Chondrocyte (in vitro differentiated cells): Measurements from ENCODE around the gene ADAMTS13. TPM values are rescaled to one million over a fixed set of nuclear protein-coding genes. Genes with fewer than 3 reads are reported as not detected.
A peak's percentile ranks its signal among the peaks of the same experiment; 100 is the strongest.

Experiments
- DNase-seq: peaks from one replicate; pipeline ENCODE4 v3.0.0; 2021; ENCODE audit warnings: mixed read lengths, low spot score
- H3K27ac Mint-ChIP-seq: one replicate; pipeline ENCODE4 v1.8.0; 2021; ENCODE audit warnings: mild to moderate bottlenecking, moderate library complexity, mixed read lengths; ENCODE audit not compliant: unreplicated experiment
- H3K27me3 Mint-ChIP-seq: 2 replicates; pipeline ENCODE4 v1.8.0; 2021; ENCODE audit warnings: low read depth, mixed read lengths
- H3K36me3 Mint-ChIP-seq: 2 replicates; pipeline ENCODE4 v1.8.0; 2021; ENCODE audit warnings: low read depth, mixed read lengths
- H3K4me1 Mint-ChIP-seq: 2 replicates; pipeline ENCODE4 v1.8.0; 2021; ENCODE audit warnings: low read depth, mild to moderate bottlenecking, mixed read lengths
- H3K4me3 Mint-ChIP-seq: one replicate; pipeline ENCODE4 v1.8.0; 2021; ENCODE audit warnings: mild to moderate bottlenecking, moderate library complexity, mixed read lengths; ENCODE audit not compliant: unreplicated experiment
- H3K9me3 Mint-ChIP-seq: 2 replicates; pipeline ENCODE4 v1.8.0; 2021; ENCODE audit warnings: low read depth, mixed read lengths
- CTCF ChIP-seq: fragments of 200-600 bp; sonication (generic); IDR thresholded peaks from 2 replicates; pipeline ENCODE4 v1.5.0; 2021; ENCODE audit warnings: antibody characterized with exemption, mild to moderate bottlenecking, moderate library complexity
- total RNA-seq: library from RNA; stranded (reverse); gene quantifications from 3 replicates; pipeline ENCODE4 v1.2.1, GENCODE V29; 2021

Gene ADAMTS13
- total RNA-seq, 1 donor from 2014 or later = 5.7 TPM

DNA sequence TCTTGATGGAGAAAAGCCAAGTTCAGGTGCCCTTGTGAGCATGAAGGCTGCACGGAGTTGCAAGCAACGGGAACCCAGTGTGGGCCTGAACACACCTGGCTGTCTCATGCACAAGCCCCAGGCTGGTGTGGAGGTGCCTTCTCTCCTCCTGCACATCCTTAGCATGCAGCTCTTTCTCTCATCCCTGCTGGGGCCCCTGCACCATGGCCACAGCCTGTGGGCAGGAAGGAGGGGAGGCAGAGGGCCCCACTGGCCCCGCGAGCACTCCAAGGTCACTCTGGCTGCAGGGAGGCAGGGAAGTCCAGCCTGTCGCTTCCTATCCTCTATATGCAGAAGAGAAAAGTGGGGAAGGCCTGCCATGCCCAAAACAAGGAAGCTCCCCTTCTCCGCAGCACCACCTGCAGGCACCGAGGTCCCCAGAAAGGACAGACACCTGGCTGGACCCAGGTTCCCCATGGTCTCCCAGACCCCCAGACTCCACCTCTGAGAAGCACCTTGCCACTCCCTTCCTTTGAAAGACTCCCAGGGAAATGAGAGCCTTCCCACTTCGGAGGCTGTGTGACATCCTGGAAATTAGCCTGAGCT lies 27.4 kb upstream of the ADAMTS13 start:
- H3K9me3 Mint-ChIP-seq = no peaks in the 10 kb centered on the region
- no peak overlapping the region for H3K4me3 Mint-ChIP-seq
- H3K36me3 Mint-ChIP-seq = no peaks in the 10 kb centered on the region
- H3K27ac Mint-ChIP-seq = no peak overlapping the region
- no peak for TF ChIP-seq CTCF
- no peaks in the 10 kb centered on the region for H3K4me1 Mint-ChIP-seq
- H3K27me3 Mint-ChIP-seq = peaks cover 17% of the 10 kb centered on the region
- DNase-seq = no peak

DNA sequence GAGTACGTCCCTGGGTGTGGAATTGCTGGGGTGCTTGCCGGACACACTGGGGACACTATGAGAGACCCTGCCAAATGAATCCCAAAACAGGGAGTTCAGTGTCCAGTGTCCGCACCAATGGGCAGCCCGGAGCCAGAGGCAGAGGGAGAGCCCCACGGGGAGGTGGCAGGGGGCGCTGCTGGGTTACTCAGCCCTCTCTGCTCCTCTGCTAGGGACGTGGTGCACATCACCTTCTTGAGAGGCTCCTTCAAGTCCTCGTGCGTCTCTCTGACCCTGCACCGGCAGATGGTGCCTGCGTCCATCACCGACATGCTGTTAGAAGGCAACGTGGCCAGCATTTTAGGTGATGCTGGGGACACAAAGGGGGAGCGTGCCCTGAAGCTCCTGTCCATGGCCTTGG lies 25.2 kb upstream of the ADAMTS13 start:
- no peaks in the 10 kb centered on the region for H3K36me3 Mint-ChIP-seq
- no peak overlapping the region for H3K4me3 Mint-ChIP-seq
- peaks cover 16% of the 10 kb centered on the region for H3K27me3 Mint-ChIP-seq

GRCh38 chr9:133397370-133397769 lies 24.8 kb upstream of the ADAMTS13 start:
- no peak for DNase-seq
- no peaks in the 10 kb centered on the region for H3K36me3 Mint-ChIP-seq
- H3K4me1 Mint-ChIP-seq = no peaks in the 10 kb centered on the region
- no peak overlapping the region for H3K4me3 Mint-ChIP-seq
- H3K27me3 Mint-ChIP-seq = peaks cover 16% of the 10 kb centered on the region
- H3K27ac Mint-ChIP-seq = no peak overlapping the region
- H3K9me3 Mint-ChIP-seq = no peaks in the 10 kb centered on the region
- TF ChIP-seq CTCF = no peak

More for the DNA sequence above, 25.2 kb upstream of the ADAMTS13 start:
- Mint-ChIP-seq H3K4me1 (no peaks in the 10 kb centered on the region), H3K9me3 (no peaks in the 10 kb centered on the region), H3K27ac (no peak overlapping the region)
- DNase-seq = no peak
- peak; percentile 59 for TF ChIP-seq CTCF

DNA sequence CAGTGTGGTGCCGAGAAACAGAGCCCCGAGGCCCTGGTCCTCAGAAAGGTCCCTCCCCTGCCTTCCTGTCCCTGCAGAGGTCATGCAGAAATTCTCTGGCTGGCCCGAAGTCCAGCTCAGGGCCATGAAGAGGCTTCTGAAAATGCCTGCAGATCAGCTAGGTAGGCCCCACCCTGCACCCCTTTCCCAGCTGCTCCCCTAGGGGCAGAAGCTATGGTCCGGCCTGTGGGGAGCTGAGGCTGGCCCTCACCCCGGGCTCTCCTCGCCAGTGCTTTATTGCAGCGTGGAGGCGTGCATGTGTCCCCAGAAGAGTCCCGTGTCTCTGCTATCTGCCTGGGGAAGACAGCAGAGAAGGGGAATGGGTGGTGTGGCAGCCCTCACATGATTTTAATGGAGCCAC lies 24.3 kb upstream of the ADAMTS13 start:
- H3K27me3 Mint-ChIP-seq = peaks cover 16% of the 10 kb centered on the region

GRCh38 chr9:133400292-133400691 lies 21.9 kb upstream of the ADAMTS13 start:
- H3K27me3 Mint-ChIP-seq = peaks cover 14% of the 10 kb centered on the region
- H3K4me3 Mint-ChIP-seq = no peak overlapping the region
- no peaks in the 10 kb centered on the region for H3K9me3 Mint-ChIP-seq
- H3K4me1 Mint-ChIP-seq = no peaks in the 10 kb centered on the region
- TF ChIP-seq CTCF = no peak
- H3K27ac Mint-ChIP-seq = no peak overlapping the region
- no peaks in the 10 kb centered on the region for H3K36me3 Mint-ChIP-seq
- DNase-seq = no peak

More for the DNA sequence above, 24.3 kb upstream of the ADAMTS13 start:
- no peak overlapping the region for H3K4me3 Mint-ChIP-seq
- TF ChIP-seq CTCF = no peak
- no peaks in the 10 kb centered on the region for H3K4me1 Mint-ChIP-seq
- no peaks in the 10 kb centered on the region for H3K36me3 Mint-ChIP-seq
- H3K27ac Mint-ChIP-seq = no peak overlapping the region
- H3K9me3 Mint-ChIP-seq = no peaks in the 10 kb centered on the region
- DNase-seq = no peak
